ENCODE data around the gene PLXNA1. TPM values are rescaled to one million over a fixed set of nuclear protein-coding genes. Genes with fewer than 3 reads are reported as not detected.

Gene PLXNA1
- total and polyA plus RNA-seq, 9 of the 15 experiments (the other 6 are each of a cell fraction or from before 2014, with no cell fraction given) = 0.23 to 59.9 (median 16.8) TPM

DNA sequence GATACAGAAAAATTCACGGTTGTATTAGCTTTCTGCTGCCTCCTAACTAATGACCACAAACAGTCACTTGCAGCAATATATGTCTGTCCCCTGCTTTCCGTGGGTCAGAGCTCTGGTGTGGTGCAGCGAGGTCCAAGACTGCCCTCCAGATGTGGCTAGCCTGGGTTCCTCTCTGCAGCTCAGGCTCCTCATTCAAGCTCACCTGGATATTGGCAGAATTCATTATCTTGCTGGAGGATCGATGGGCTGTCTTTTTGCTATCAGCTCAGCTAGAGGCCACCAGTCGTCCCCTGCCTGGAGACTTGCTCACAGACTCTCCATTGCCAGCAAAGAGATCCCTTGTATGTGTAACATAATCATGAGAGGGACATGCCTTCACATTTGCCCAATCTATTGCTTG is 12.8 kb upstream of the PLXNA1 start:
- in situ Hi-C loops (cut with MboI) = no loop called here
- CTCF ChIA-PET (ENCODE audit: low intra/inter-chr PET ratio) = no interaction called here

More for the DNA sequence above, 12.8 kb upstream of the PLXNA1 start:
- DNase-seq (ENCODE audit: extremely low read depth in 1 of 4, low spot score in 3 of 4) (no peak), ATAC-seq (no peak), FAIRE-seq (no peak)
- no peaks in the 10 kb centered on the region for H3K27me3 ChIP-seq (ENCODE audit: control insufficient read depth in 2 of 2, insufficient read depth in 2 of 2, low read length in 2 of 2)
- no peak overlapping the region for H3K27ac ChIP-seq (ENCODE audit: extremely low read depth, low read depth, low read length)
- intact Hi-C loops (cut with micrococcal nuclease) = no loop called here
- H3K4me2 ChIP-seq (ENCODE audit: insufficient read depth, low read length) = no peak overlapping the region
- H3K9me1 ChIP-seq (ENCODE audit: control insufficient read depth, insufficient read depth, low read length) = no peaks in the 10 kb centered on the region
- no TSS peak for BruUV-seq (replicated peaks)
- POLR2A ChIA-PET = interaction anchor here (1.0 to 1.6 kb wide), 2 partner anchors 9 to 13 kb away, joined by 4 to 6 read pairs; partner anchors contain the start of gene PLXNA1
- no peak overlapping the region for H2AFZ ChIP-seq (ENCODE audit: low read depth, low read length)
- H3K4me3 ChIP-seq = no peak overlapping the region
- no peaks in the 10 kb centered on the region for H3K79me2 ChIP-seq (ENCODE audit: control insufficient read depth, insufficient read depth, low read length)
- peaks cover 0 to 4% of the 10 kb centered on the region in 2 experiments; a peak in 3 of 5 replicates for H3K4me1 ChIP-seq (replicated peaks in 1 of 2; ENCODE audit: control insufficient read depth in 2 of 2, insufficient read depth in 2 of 2, low read length in 2 of 2)
- H4K20me1 ChIP-seq (replicated peaks; ENCODE audit: control insufficient read depth, insufficient read depth, low read length) = no peaks in the 10 kb centered on the region
- TF ChIP-seq GABPB2 (CRISPR knock-in tag; conservative IDR thresholded peaks at IDR 0.05) (no peak), MYC (IDR thresholded peaks at IDR 0.05; ENCODE audit: low read depth, low read length) (no peak), MYC (CRISPR knock-in tag; IDR thresholded peaks at IDR 0.05; ENCODE audit: borderline replicate concordance, low read depth) (no peak), ZNF695 (CRISPR knock-in tag; IDR thresholded peaks at IDR 0.05) (no peak), ZBTB7A (IDR thresholded peaks at IDR 0.05; ENCODE audit: borderline replicate concordance, control insufficient read depth, low read depth, low read length) (no peak), ZNF23 (CRISPR knock-in tag; IDR thresholded peaks at IDR 0.05) (no peak), RBM15 (IDR thresholded peaks at IDR 0.05; ENCODE audit: insufficient read depth, low read length) (no peak), FOXA3 (CRISPR knock-in tag; conservative IDR thresholded peaks at IDR 0.05 in 1 of 2, IDR thresholded peaks at IDR 0.05 in 1 of 2) (no peak), SMARCA5 (IDR thresholded peaks at IDR 0.05) (no peak), GTF2A2 (tag; IDR thresholded peaks at IDR 0.05) (no peak), ZFP30 (CRISPR knock-in tag; IDR thresholded peaks at IDR 0.05; ENCODE audit: borderline replicate concordance) (no peak), NRF1 (conservative IDR thresholded peaks at IDR 0.05 in 1 of 2, IDR thresholded peaks at IDR 0.05 in 1 of 2) (no peak), ZNF354B (CRISPR knock-in tag; IDR thresholded peaks at IDR 0.05) (no peak)
- TF ChIP-seq, protein P1, sequence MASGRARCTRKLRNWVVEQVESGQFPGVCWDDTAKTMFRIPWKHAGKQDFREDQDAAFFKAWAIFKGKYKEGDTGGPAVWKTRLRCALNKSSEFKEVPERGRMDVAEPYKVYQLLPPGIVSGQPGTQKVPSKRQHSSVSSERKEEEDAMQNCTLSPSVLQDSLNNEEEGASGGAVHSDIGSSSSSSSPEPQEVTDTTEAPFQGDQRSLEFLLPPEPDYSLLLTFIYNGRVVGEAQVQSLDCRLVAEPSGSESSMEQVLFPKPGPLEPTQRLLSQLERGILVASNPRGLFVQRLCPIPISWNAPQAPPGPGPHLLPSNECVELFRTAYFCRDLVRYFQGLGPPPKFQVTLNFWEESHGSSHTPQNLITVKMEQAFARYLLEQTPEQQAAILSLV (tag; IDR thresholded peaks at IDR 0.05) = no peak
- TF ChIP-seq, protein P2, sequence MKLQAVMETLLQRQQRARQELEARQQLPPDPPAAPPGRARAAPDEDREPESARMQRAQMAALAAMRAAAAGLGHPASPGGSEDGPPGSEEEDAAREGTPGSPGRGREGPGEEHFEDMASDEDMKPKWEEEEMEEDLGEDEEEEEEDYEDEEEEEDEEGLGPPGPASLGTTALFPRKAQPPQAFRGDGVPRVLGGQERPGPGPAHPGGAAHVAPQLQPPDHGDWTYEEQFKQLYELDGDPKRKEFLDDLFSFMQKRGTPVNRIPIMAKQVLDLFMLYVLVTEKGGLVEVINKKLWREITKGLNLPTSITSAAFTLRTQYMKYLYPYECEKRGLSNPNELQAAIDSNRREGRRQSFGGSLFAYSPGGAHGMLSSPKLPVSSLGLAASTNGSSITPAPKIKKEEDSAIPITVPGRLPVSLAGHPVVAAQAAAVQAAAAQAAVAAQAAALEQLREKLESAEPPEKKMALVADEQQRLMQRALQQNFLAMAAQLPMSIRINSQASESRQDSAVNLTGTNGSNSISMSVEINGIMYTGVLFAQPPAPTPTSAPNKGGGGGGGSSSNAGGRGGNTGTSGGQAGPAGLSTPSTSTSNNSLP (IDR thresholded peaks at IDR 0.05; ENCODE audit: borderline replicate concordance, low read depth, low read length) = no peak
- WGBS (ENCODE audit: insufficient coverage, low coverage, missing lambda C conversion rate) = 14% methylated on average over 5 of the region's 5 CpGs
- peaks cover 5% of the 10 kb centered on the region; the same call in 1 of the 2 replicates for H3K9me3 ChIP-seq (replicated peaks; ENCODE audit: control insufficient read depth, insufficient read depth, low read depth, low read length)
- no peaks in the 10 kb centered on the region for H3K36me3 ChIP-seq (ENCODE audit: control insufficient read depth, insufficient read depth, low read length)
- no peak overlapping the region for H3K9ac ChIP-seq (ENCODE audit: insufficient read depth in 1 of 2, low read depth in 2 of 2, low read length in 2 of 2)

Data from K562 (cell line).